GM21619 (cell line): ENCODE measurements around the gene PMS2.
"Not testable (repeated sequence)": the region's sequence is repeated elsewhere in the genome, so short reads cannot be mapped to it uniquely, and the experiment has no call there.

Source experiments
- ATAC-seq: cut with Tn5 transposase; IDR thresholded peaks from one replicate; pipeline ENCODE4 v1.9.1; 2021; ENCODE audit not compliant: unreplicated experiment

Gene PMS2

GRCh38 chr7:6020371-6021286 lies 11.8 kb upstream of the PMS2 start:
- no peak for ATAC-seq

- no peak for ATAC-seq
These were observed 7.8 kb upstream of the PMS2 start for GRCh38 chr7:6016653-6016966.

- ATAC-seq: peak; percentile 12
These were observed 7.2 kb upstream of the PMS2 start for GRCh38 chr7:6015917-6016652.

GRCh38 chr7:6012355-6013104 lies 3.7 kb upstream of the PMS2 start:
- no peak for ATAC-seq

GRCh38 chr7:6011541-6011940 lies 2.7 kb upstream of the PMS2 start:
- ATAC-seq: no peak

- ATAC-seq: not testable (repeated sequence)
These were observed 1.5 kb upstream of the PMS2 start for GRCh38 chr7:6010370-6010769.

- not testable (repeated sequence) for ATAC-seq
These were observed 836 bp downstream of the PMS2 start for GRCh38 chr7:6007835-6008590.

- no peak for ATAC-seq
These were observed 1.5 kb downstream of the PMS2 start for GRCh38 chr7:6007386-6007785.

- no peak for ATAC-seq
These were observed 11.5 kb downstream of the PMS2 start for GRCh38 chr7:5997210-5997808.

- ATAC-seq: not testable (repeated sequence)
These were observed 21.8 kb downstream of the PMS2 start for GRCh38 chr7:5987061-5987460.

GRCh38 chr7:5979680-5980314 lies 29.1 kb downstream of the PMS2 start:
- ATAC-seq: not testable (repeated sequence)

- ATAC-seq: not testable (repeated sequence)
These were observed 35.3 kb downstream of the PMS2 start for GRCh38 chr7:5973580-5973979.

GRCh38 chr7:5970347-5970911 lies 38.4 kb downstream of the PMS2 start, which contains the start of gene RSPH10B:
Gene RSPH10B (minus strand): TSS chr7:5970689. CDS start chr7:5967116, 3,573 bp downstream.
- ATAC-seq: not testable (repeated sequence)

GRCh38 chr7:5963810-5964209 lies 45.0 kb downstream of the PMS2 start:
- ATAC-seq: not testable (repeated sequence)

- not testable (repeated sequence) for ATAC-seq
These were observed 45.6 kb downstream of the PMS2 start for GRCh38 chr7:5963205-5963604.

GRCh38 chr7:5934945-5935450 lies 73.9 kb downstream of the PMS2 start:
- ATAC-seq: not testable (repeated sequence)

- ATAC-seq: not testable (repeated sequence)
These were observed 76.8 kb downstream of the PMS2 start for GRCh38 chr7:5931905-5932644.

GRCh38 chr7:5931250-5931649 lies 77.6 kb downstream of the PMS2 start:
- not testable (repeated sequence) for ATAC-seq
